ENCODE measurements around the gene XRCC4.

DNA sequence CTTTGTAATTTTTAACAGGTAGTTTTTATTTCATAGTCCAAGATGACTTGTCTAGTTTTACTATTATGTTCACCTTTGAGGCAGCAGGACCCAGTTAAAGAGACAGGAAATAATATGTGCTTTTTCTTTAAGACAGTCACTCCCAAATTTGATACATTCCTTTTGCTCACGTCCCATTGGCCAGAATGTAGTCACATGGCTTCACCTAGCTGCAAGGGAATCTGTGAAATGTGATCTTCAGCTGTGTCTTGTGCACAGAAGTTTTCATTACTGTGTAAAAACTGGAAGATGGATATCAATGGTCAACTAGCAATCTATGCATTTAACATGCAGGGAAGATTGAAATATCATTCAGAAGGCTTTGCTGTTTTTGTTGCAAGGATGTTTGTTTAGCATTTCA, 41.1 kb downstream of the XRCC4 start:
- TF ChIP-seq, protein P1, sequence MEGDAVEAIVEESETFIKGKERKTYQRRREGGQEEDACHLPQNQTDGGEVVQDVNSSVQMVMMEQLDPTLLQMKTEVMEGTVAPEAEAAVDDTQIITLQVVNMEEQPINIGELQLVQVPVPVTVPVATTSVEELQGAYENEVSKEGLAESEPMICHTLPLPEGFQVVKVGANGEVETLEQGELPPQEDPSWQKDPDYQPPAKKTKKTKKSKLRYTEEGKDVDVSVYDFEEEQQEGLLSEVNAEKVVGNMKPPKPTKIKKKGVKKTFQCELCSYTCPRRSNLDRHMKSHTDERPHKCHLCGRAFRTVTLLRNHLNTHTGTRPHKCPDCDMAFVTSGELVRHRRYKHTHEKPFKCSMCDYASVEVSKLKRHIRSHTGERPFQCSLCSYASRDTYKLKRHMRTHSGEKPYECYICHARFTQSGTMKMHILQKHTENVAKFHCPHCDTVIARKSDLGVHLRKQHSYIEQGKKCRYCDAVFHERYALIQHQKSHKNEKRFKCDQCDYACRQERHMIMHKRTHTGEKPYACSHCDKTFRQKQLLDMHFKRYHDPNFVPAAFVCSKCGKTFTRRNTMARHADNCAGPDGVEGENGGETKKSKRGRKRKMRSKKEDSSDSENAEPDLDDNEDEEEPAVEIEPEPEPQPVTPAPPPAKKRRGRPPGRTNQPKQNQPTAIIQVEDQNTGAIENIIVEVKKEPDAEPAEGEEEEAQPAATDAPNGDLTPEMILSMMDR (IDR thresholded peaks at IDR 0.05; ENCODE audit: low read depth, low read length, missing input control): no peak
- TF ChIP-seq YY1 (IDR thresholded peaks at IDR 0.05): no peak
- TF ChIP-seq, protein P2, sequence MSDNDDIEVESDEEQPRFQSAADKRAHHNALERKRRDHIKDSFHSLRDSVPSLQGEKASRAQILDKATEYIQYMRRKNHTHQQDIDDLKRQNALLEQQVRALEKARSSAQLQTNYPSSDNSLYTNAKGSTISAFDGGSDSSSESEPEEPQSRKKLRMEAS (IDR thresholded peaks at IDR 0.05): no peak
- no peak for TF ChIP-seq JUND (IDR thresholded peaks at IDR 0.05)
- TF ChIP-seq, protein P3, sequence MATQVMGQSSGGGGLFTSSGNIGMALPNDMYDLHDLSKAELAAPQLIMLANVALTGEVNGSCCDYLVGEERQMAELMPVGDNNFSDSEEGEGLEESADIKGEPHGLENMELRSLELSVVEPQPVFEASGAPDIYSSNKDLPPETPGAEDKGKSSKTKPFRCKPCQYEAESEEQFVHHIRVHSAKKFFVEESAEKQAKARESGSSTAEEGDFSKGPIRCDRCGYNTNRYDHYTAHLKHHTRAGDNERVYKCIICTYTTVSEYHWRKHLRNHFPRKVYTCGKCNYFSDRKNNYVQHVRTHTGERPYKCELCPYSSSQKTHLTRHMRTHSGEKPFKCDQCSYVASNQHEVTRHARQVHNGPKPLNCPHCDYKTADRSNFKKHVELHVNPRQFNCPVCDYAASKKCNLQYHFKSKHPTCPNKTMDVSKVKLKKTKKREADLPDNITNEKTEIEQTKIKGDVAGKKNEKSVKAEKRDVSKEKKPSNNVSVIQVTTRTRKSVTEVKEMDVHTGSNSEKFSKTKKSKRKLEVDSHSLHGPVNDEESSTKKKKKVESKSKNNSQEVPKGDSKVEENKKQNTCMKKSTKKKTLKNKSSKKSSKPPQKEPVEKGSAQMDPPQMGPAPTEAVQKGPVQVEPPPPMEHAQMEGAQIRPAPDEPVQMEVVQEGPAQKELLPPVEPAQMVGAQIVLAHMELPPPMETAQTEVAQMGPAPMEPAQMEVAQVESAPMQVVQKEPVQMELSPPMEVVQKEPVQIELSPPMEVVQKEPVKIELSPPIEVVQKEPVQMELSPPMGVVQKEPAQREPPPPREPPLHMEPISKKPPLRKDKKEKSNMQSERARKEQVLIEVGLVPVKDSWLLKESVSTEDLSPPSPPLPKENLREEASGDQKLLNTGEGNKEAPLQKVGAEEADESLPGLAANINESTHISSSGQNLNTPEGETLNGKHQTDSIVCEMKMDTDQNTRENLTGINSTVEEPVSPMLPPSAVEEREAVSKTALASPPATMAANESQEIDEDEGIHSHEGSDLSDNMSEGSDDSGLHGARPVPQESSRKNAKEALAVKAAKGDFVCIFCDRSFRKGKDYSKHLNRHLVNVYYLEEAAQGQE (IDR thresholded peaks at IDR 0.05): no peak
- TF ChIP-seq, protein P4, sequence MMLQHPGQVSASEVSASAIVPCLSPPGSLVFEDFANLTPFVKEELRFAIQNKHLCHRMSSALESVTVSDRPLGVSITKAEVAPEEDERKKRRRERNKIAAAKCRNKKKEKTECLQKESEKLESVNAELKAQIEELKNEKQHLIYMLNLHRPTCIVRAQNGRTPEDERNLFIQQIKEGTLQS (IDR thresholded peaks at IDR 0.05): no peak
- TF ChIP-seq EGR1 (IDR thresholded peaks at IDR 0.05; ENCODE audit: low read depth in 2 of 2): no peak
- no peak for TF ChIP-seq RAD21 (IDR thresholded peaks at IDR 0.05)
- TF ChIP-seq HNF4A (conservative IDR thresholded peaks at IDR 0.05): no peak
